Esophagus muscularis mucosa (tissue), 3 donors: Measurements from ENCODE around the gene LMO7.

Experiments
- POLR2A ChIP-seq: fragments of 450-650 bp; IDR thresholded peaks from one replicate; pipeline ENCODE4 v1.6.1; 2017; ENCODE audit warnings: antibody characterized with exemption, moderate library complexity, mild to moderate bottlenecking, low read depth
- POLR2AphosphoS5 ChIP-seq, 2 donors: sonication (generic); formaldehyde crosslinking; IDR thresholded peaks; one replicate each; pipeline ENCODE4 v1.6.1; 2017; ENCODE audit warnings: antibody characterized with exemption in 2 of 2
- TF ChIP-seq, protein P1 (sequence below), 3 experiments: fragments of 200-600 bp in 2 of 3; fragments of 450-650 bp in 1 of 3; sonication (generic) in 2 of 3; IDR thresholded peaks; one replicate each; pipeline ENCODE4 v1.5.1; 2017 to 2019; ENCODE audit warnings: antibody characterized with exemption in 3 of 3, mild to moderate bottlenecking in 2 of 3, moderate library complexity in 1 of 3

DNA sequence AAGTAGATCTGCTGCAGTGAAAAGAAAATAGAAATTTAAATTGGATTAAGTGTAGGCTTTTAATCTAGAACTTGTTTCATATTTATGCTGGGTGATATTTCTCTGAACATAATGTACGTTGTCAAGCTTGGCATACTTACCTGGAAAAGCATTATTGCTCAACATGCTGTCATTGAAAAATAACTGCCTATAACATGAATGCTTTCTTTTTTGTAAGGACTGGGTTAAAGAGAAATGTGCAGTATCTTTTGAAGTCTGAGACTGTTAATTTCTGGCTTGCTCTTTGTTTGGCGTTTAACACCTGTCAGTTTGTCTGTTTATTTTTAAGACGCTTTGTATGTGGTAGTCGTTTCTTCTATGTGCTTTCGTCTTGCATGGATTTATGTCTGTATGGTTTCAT is 175.2 kb downstream of the LMO7 start:
- no peak for TF ChIP-seq POLR2A
- TF ChIP-seq, protein P1, sequence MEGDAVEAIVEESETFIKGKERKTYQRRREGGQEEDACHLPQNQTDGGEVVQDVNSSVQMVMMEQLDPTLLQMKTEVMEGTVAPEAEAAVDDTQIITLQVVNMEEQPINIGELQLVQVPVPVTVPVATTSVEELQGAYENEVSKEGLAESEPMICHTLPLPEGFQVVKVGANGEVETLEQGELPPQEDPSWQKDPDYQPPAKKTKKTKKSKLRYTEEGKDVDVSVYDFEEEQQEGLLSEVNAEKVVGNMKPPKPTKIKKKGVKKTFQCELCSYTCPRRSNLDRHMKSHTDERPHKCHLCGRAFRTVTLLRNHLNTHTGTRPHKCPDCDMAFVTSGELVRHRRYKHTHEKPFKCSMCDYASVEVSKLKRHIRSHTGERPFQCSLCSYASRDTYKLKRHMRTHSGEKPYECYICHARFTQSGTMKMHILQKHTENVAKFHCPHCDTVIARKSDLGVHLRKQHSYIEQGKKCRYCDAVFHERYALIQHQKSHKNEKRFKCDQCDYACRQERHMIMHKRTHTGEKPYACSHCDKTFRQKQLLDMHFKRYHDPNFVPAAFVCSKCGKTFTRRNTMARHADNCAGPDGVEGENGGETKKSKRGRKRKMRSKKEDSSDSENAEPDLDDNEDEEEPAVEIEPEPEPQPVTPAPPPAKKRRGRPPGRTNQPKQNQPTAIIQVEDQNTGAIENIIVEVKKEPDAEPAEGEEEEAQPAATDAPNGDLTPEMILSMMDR (IDR thresholded peaks at IDR 0.05) = no peak
- TF ChIP-seq POLR2AphosphoS5 (IDR thresholded peaks at IDR 0.05) = no peak
